ENCODE results near the gene SLC22A31.

DNA sequence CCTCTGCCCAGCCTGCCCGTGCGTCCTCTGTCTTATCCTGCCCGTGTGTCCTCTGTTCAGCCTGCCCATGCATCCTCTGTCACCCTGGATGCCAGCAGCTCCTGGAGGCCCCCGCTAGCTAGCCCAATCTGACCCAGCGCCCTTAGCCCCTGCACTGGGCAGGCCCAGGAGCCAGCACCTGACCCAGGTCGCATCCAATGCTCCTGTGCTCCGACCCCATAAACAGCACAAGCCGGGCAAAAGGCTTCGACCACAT is 15.7 kb downstream of the SLC22A31 start:
- TF ChIP-seq POLR2AphosphoS5 (IDR thresholded peaks at IDR 0.05; ENCODE audit: insufficient read depth, low read depth, low read length) = no peak
- TF ChIP-seq FOS (IDR thresholded peaks at IDR 0.05; ENCODE audit: borderline replicate concordance, insufficient read depth, low read length) = no peak
- no peak for TF ChIP-seq EZH2 (IDR thresholded peaks at IDR 0.05; ENCODE audit: borderline replicate concordance, low read depth, low read length, severe bottlenecking)
- TF ChIP-seq, protein P1, sequence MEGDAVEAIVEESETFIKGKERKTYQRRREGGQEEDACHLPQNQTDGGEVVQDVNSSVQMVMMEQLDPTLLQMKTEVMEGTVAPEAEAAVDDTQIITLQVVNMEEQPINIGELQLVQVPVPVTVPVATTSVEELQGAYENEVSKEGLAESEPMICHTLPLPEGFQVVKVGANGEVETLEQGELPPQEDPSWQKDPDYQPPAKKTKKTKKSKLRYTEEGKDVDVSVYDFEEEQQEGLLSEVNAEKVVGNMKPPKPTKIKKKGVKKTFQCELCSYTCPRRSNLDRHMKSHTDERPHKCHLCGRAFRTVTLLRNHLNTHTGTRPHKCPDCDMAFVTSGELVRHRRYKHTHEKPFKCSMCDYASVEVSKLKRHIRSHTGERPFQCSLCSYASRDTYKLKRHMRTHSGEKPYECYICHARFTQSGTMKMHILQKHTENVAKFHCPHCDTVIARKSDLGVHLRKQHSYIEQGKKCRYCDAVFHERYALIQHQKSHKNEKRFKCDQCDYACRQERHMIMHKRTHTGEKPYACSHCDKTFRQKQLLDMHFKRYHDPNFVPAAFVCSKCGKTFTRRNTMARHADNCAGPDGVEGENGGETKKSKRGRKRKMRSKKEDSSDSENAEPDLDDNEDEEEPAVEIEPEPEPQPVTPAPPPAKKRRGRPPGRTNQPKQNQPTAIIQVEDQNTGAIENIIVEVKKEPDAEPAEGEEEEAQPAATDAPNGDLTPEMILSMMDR (IDR thresholded peaks at IDR 0.05; ENCODE audit: extremely low read depth in 1 of 2, insufficient read depth in 1 of 2, low read depth in 1 of 2, low read length in 2 of 2) = no peak
- TF ChIP-seq POLR2A (IDR thresholded peaks at IDR 0.05; ENCODE audit: low read depth, low read length) = no peak
- TF ChIP-seq, protein P2, sequence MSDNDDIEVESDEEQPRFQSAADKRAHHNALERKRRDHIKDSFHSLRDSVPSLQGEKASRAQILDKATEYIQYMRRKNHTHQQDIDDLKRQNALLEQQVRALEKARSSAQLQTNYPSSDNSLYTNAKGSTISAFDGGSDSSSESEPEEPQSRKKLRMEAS (IDR thresholded peaks at IDR 0.05; ENCODE audit: insufficient read depth, insufficient read length) = no peak
- TF ChIP-seq MYC (IDR thresholded peaks at IDR 0.05; ENCODE audit: low read depth, low read length) = no peak
- no peak for TF ChIP-seq JUN (IDR thresholded peaks at IDR 0.05; ENCODE audit: borderline replicate concordance, insufficient read depth, insufficient read length, low read depth)
- no peak for TF ChIP-seq GATA2 (IDR thresholded peaks at IDR 0.05; ENCODE audit: insufficient read depth, insufficient read length, low read depth, low read length)

Measured in endothelial cell of umbilical vein (primary cell).